Thymus (tissue), 11 donors: Measurements from ENCODE around the gene PEX13. TPM values are rescaled to one million over a fixed set of nuclear protein-coding genes. Genes with fewer than 3 reads are reported as not detected.
"Not testable (repeated sequence)": the region's sequence is repeated elsewhere in the genome, so short reads cannot be mapped to it uniquely, and the experiment has no call there.

Source experiments
- DNase-seq, 9 donors: peaks; one replicate each; pipeline ENCODE4 v3.0.0-alpha.2; 2013; ENCODE audit warnings: low spot score in 9 of 9, low read depth in 6 of 9, missing footprints in 1 of 9
- H3K27ac ChIP-seq, 2 donors: one replicate each; pipeline ENCODE4 v1.5.1; 2013; ENCODE audit warnings: control low read depth in 1 of 2, low read depth in 1 of 2, low read length in 1 of 2, mild to moderate bottlenecking in 1 of 2, moderate library complexity in 1 of 2
- H3K27me3 ChIP-seq, 2 donors: one replicate each; pipeline ENCODE4 v1.5.1; 2013; ENCODE audit warnings: low read length in 1 of 2; ENCODE audit not compliant: control insufficient read depth in 2 of 2, insufficient read depth in 1 of 2
- H3K36me3 ChIP-seq, 2 donors: one replicate each; pipeline ENCODE4 v1.5.1; 2013; ENCODE audit warnings: low read length in 1 of 2, mild to moderate bottlenecking in 1 of 2, moderate library complexity in 1 of 2; ENCODE audit not compliant: control insufficient read depth in 2 of 2, insufficient read depth in 2 of 2
- H3K4me1 ChIP-seq, 2 donors: one replicate each; pipeline ENCODE4 v1.5.1; 2013; ENCODE audit warnings: low read length in 2 of 2; ENCODE audit not compliant: control insufficient read depth in 2 of 2, insufficient read depth in 2 of 2
- H3K4me3 ChIP-seq, 2 donors: one replicate each; pipeline ENCODE4 v1.5.1; 2013; ENCODE audit warnings: low read length in 2 of 2, control low read depth in 1 of 2, mild to moderate bottlenecking in 1 of 2
- H3K9me3 ChIP-seq, 2 donors: one replicate each; pipeline ENCODE4 v1.5.1; 2013; ENCODE audit warnings: low read length in 1 of 2, mild to moderate bottlenecking in 1 of 2; ENCODE audit not compliant: control insufficient read depth in 2 of 2, insufficient read depth in 1 of 2
- WGBS: extraction: QIAGEN DNeasy Blood & Tissue Kit; methylation state at CpG from one replicate; pipeline ENCODE4 v1.1.7; 2013; 5-methylcytosine and 5-hydroxymethylcytosine counted together
- polyA plus RNA-seq: library from polyadenylated mRNA; stranded (reverse); fragments of 200-250 nt; gene quantifications from one replicate; pipeline ENCODE4 v1.2.3, GENCODE V29; 2013
- total RNA-seq: library from RNA; stranded (reverse); fragments of 120-200 nt; gene quantifications from one replicate; pipeline ENCODE4 v1.2.4, GENCODE V29; 2013
- donor health status: healthy.

Gene PEX13
- total and polyA plus RNA-seq, 2 donors, result 16.9 to 18.8 TPM

GRCh38 chr2:61015976-61016375, 1.5 kb upstream of the PEX13 start:
- 71% methylated on average over 2 of the region's 2 CpGs for WGBS
- no peak overlapping the region for H3K4me3 ChIP-seq
- no peak overlapping the region for H3K27ac ChIP-seq
- H3K27me3 ChIP-seq, result no peaks in the 10 kb centered on the region
- H3K36me3 ChIP-seq, result peaks cover 1 to 2% of the 10 kb centered on the region in 2 donors
- no peak for DNase-seq
- H3K9me3 ChIP-seq, result peaks cover 0 to 4% of the 10 kb centered on the region in 2 donors
- peaks cover 0 to 4% of the 10 kb centered on the region in 2 donors for H3K4me1 ChIP-seq

GRCh38 chr2:61016392-61017002, 1.0 kb upstream of the PEX13 start:
- DNase-seq, result peak in 2 of 9 donors; percentile 4 to 8
- Histone ChIP-seq H3K27me3 (no peaks in the 10 kb centered on the region), H3K4me3 (peak overlapping the region; percentile 96 to 99), H3K9me3 (peaks cover 0 to 9% of the 10 kb centered on the region in 2 donors), H3K36me3 (peaks cover 6% of the 10 kb centered on the region in 2 donors), H3K27ac (peak overlapping the region; percentile 92 to 96), H3K4me1 (peaks cover 0 to 4% of the 10 kb centered on the region in 2 donors)
- 5% methylated on average over 16 of the region's 16 CpGs for whole genome bisulfite sequencing

DNA sequence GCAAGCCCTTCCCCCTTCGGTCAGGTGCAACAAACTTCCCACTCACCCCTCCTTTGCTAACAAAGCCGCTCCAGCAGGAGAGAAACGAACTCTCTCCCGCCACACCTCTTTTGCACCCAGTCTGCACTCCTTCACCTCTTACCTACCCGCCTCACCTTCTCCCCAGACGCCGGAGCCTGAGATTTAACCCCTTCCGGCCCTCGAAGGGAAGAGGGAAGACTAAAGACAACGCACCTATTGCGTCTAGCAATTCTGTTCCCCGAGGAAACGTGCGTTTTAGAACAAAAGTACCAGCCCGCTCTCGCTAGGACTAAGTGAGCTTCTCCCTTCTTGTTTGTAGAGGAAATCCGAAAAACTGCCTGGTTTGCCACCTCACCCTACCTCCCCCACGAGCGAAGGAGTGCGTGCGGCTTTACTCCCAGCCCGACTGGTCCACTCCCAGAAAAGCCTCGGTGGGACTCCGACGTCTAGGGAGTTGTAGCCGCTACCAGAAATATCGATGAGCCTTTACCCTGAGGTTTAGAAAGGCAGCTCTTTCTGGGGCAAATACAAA, 441 bp upstream of the PEX13 start:
- Histone ChIP-seq H3K4me1 (peaks cover 0 to 4% of the 10 kb centered on the region in 2 donors), H3K27ac (peak overlapping the region; percentile 92 to 96), H3K9me3 (peaks cover 0 to 10% of the 10 kb centered on the region in 2 donors), H3K36me3 (peaks cover 6 to 7% of the 10 kb centered on the region in 2 donors), H3K27me3 (no peaks in the 10 kb centered on the region), H3K4me3 (peak overlapping the region; percentile 96 to 99)
- WGBS, result under 1% methylated on average over 27 of the region's 27 CpGs
- peak; percentile 68 to 92 (median 78) for DNase-seq

- peaks cover 6 to 7% of the 10 kb centered on the region in 2 donors for H3K36me3 ChIP-seq
- H3K9me3 ChIP-seq, result peaks cover 0 to 10% of the 10 kb centered on the region in 2 donors
- no peaks in the 10 kb centered on the region for H3K27me3 ChIP-seq
- peak in 2 of 9 donors; percentile 29 to 41 for DNase-seq
- H3K4me3 ChIP-seq, result peak overlapping the region; percentile 96 to 99
- peaks cover 0 to 4% of the 10 kb centered on the region in 2 donors for H3K4me1 ChIP-seq
- H3K27ac ChIP-seq, result peak overlapping the region; percentile 92 to 96
- WGBS, result 3% methylated on average over 7 of the region's 7 CpGs
Measured at GRCh38 chr2:61018318-61018755, 817 bp downstream of the PEX13 start.

DNA sequence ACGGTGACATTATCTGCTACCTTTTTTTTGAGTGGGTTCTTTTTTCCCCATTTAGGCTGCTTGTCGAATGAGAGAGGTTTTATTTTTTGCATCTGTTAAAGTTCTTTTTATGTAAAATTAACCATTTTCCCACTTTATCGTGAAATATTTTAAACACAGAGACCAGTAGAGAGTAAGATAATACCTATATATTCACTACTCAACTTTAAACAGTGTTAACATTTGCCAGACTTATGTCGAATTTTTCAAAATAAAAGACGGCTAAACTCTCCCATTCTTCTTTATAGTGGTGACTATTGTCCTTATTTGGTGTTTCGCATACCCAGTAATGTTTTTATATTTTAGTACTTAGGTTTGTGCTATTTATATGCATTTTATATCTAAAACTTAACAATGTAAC, 1.3 kb downstream of the PEX13 start:
- no peak for DNase-seq
- WGBS, result 47% methylated on average over 6 of the region's 6 CpGs
- H3K27me3 ChIP-seq, result no peaks in the 10 kb centered on the region
- no peak overlapping the region for H3K27ac ChIP-seq
- peaks cover 0 to 4% of the 10 kb centered on the region in 2 donors for H3K4me1 ChIP-seq
- peak overlapping the region; percentile 96 to 99 for H3K4me3 ChIP-seq
- peaks cover 6 to 7% of the 10 kb centered on the region in 2 donors for H3K36me3 ChIP-seq
- peaks cover 0 to 10% of the 10 kb centered on the region in 2 donors for H3K9me3 ChIP-seq

DNA sequence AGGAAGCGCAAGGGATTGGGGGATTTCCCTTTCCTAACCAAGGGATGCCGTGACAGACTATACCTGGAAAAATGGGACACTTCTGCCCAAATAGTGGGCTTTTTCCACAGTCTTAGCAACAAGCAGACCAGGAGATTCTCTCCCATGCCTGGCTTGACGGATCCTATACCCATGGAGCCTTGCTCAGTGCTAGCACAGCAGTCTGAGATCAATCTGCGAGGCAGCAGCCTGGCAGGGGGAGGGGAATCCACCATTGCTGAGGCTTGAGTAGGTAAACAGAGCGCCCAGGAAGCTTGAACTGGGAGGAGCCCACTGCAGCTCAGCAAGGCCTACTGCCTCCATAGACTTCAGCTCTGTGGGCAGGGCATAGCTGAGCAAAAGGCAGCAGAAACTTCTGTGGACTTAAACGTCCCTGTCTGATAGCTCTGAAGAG, 3.7 kb downstream of the PEX13 start:
- H3K4me1 ChIP-seq, result peaks cover 0 to 4% of the 10 kb centered on the region in 2 donors
- H3K4me3 ChIP-seq, result no peak overlapping the region
- 98% methylated on average over 6 of the region's 6 CpGs for WGBS
- DNase-seq, result no peak
- H3K9me3 ChIP-seq, result peaks cover 0 to 10% of the 10 kb centered on the region in 2 donors
- H3K27me3 ChIP-seq, result no peaks in the 10 kb centered on the region
- no peak overlapping the region for H3K27ac ChIP-seq
- H3K36me3 ChIP-seq, result peaks cover 6 to 7% of the 10 kb centered on the region in 2 donors

DNA sequence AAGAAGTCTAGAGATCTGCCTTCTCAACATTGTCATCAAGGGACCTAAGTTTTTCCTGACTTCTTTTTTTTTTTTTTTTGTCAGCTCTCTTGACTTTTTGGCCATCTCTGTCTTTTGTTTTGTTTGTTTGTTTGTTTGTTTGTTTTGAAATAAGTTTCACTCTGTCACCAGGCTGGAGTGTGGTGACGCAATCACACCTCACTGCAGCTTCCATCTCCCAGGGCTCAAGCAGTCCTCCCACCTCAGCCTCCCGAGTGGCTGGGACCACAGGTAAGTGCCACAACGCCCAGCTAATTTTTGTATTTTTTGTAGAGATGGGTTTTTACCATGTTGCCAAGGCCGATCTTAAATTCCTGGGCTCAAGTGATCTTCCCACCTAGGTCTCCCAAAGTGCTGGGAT, 6.2 kb downstream of the PEX13 start:
- 97% methylated on average over 4 of the region's 4 CpGs for WGBS
- no peak overlapping the region for H3K27ac ChIP-seq
- no peak overlapping the region for H3K4me3 ChIP-seq
- DNase-seq, result no peak
- H3K4me1 ChIP-seq, result no peaks in the 10 kb centered on the region
- H3K9me3 ChIP-seq, result peaks cover 0 to 5% of the 10 kb centered on the region in 2 donors
- H3K27me3 ChIP-seq, result no peaks in the 10 kb centered on the region
- H3K36me3 ChIP-seq, result peaks cover 6 to 9% of the 10 kb centered on the region in 2 donors

DNA sequence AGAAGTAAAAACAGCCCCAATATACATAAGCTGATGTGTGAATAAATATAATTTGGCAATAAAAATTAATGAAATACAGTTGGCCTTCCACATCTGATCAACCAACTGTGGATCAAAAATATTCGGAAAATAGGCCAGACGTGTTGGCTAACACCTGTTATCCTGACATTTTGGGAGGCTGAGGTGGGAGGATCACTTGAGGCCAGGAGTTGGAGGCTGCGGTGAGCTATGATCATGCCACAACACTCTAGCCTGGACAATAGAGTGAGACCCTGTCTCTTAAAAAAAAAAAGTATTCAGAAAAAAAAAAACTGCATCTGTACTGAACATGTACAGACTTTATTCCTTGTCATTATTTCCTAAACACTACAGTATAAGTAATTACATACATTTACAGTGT, 12.0 kb downstream of the PEX13 start:
- H3K4me3 ChIP-seq, result no peak overlapping the region
- H3K4me1 ChIP-seq, result no peaks in the 10 kb centered on the region
- no peaks in the 10 kb centered on the region for H3K27me3 ChIP-seq
- DNase-seq, result no peak
- WGBS, result 96% methylated on average over 3 of the region's 3 CpGs
- H3K9me3 ChIP-seq, result no peaks in the 10 kb centered on the region
- peaks cover 8 to 32% of the 10 kb centered on the region in 2 donors for H3K36me3 ChIP-seq
- no peak overlapping the region for H3K27ac ChIP-seq

GRCh38 chr2:61034592-61034991, 17.1 kb downstream of the PEX13 start:
- WGBS, result 97% methylated on average over 9 of the region's 9 CpGs
- not testable (repeated sequence) for DNase-seq

More at GRCh38 chr2:61034592-61034991, 17.1 kb downstream of the PEX13 start:
- peaks cover 14 to 39% of the 10 kb centered on the region in 2 donors for H3K36me3 ChIP-seq
- not testable (repeated sequence) for H3K27me3 ChIP-seq, H3K4me3 ChIP-seq, H3K4me1 ChIP-seq, H3K9me3 ChIP-seq, H3K27ac ChIP-seq
